Sigmoid colon (tissue), 7 donors: ENCODE data around the gene JAK2. TPM values are rescaled to one million over a fixed set of nuclear protein-coding genes. Genes with fewer than 3 reads are reported as not detected.
"Not testable (repeated sequence)": the region's sequence is repeated elsewhere in the genome, so short reads cannot be mapped to it uniquely, and the experiment has no call there.

ENCODE experiments used
- DNase-seq: peaks from one replicate; pipeline ENCODE4 v3.0.0-alpha.2; 2019
- H3K27ac ChIP-seq, 4 donors: fragments of 200-600 bp; sonication (generic); one replicate each; pipeline ENCODE4 v1.5.1; 2016 to 2019; ENCODE audit warnings: mild to moderate bottlenecking in 1 of 4
- H3K27me3 ChIP-seq, 3 donors: fragments of 200-600 bp; sonication (generic); one replicate each; pipeline ENCODE4 v1.5.1; 2019; ENCODE audit warnings: mild to moderate bottlenecking in 1 of 3
- H3K36me3 ChIP-seq, 4 donors: fragments of 200-600 bp; sonication (generic); one replicate each; pipeline ENCODE4 v1.5.1; 2016 to 2019
- H3K4me1 ChIP-seq, 4 donors: fragments of 200-600 bp; sonication (generic); one replicate each; pipeline ENCODE4 v1.5.1; 2017 to 2019
- H3K4me3 ChIP-seq, 4 donors: fragments of 200-600 bp; sonication (generic); one replicate each; pipeline ENCODE4 v1.5.1; 2017 to 2019; ENCODE audit warnings: mild to moderate bottlenecking in 2 of 4, moderate library complexity in 1 of 4
- H3K9me3 ChIP-seq, 4 donors: fragments of 200-600 bp in 3 of 4; sonication (generic) in 3 of 4; one replicate each; pipeline versions ENCODE4 v1.5.1 to v1.6.1; 2013 to 2019
- EP300 ChIP-seq, 4 donors: sonication (generic); formaldehyde crosslinking; IDR thresholded peaks; one replicate each; pipeline ENCODE4 v1.6.1; 2017; ENCODE audit warnings: antibody characterized with exemption in 4 of 4
- POLR2A ChIP-seq, 2 donors: fragments of 450-650 bp; IDR thresholded peaks; one replicate each; pipeline ENCODE4 v1.6.1; 2016; ENCODE audit warnings: antibody characterized with exemption in 2 of 2, mild to moderate bottlenecking in 2 of 2, moderate library complexity in 2 of 2
- POLR2AphosphoS5 ChIP-seq, 4 donors: sonication (generic); formaldehyde crosslinking; IDR thresholded peaks; one replicate each; pipeline ENCODE4 v1.6.1; 2017; ENCODE audit warnings: antibody characterized with exemption in 4 of 4
- WGBS, 2 donors: extraction: QIAGEN DNeasy Blood & Tissue Kit; methylation state at CpG; one replicate each; pipeline ENCODE4 v1.1.7; 2013; 5-methylcytosine and 5-hydroxymethylcytosine counted together
- intact Hi-C: fragments of 100-400 bp; cut with DNase I; formaldehyde crosslinking; loops from one replicate; pipeline ENCODE4 v1.15.1; 2023
- polyA plus RNA-seq, 3 donors: library from polyadenylated mRNA; stranded (reverse); fragments of 200-250 nt; gene quantifications; one replicate each; pipeline ENCODE4 v1.2.3, GENCODE V29; 2013
- total RNA-seq, 4 donors: library from RNA; depleted of rRNA; stranded (reverse); fragments of >200 nt; gene quantifications; one replicate each; pipeline ENCODE4 v1.1.0, GENCODE V29; 2016
- TF ChIP-seq, protein P1 (sequence below), 4 experiments: fragments of 450-650 bp in 3 of 4; fragments of 200-600 bp in 1 of 4; IDR thresholded peaks; one replicate each; pipeline ENCODE4 v1.5.1; 2016 to 2019; ENCODE audit warnings: antibody characterized with exemption in 4 of 4, mild to moderate bottlenecking in 3 of 4, moderate library complexity in 2 of 4
- donor health status: healthy with polysubstance abuse.
- donor health status: Bipolar disorder and iron deficiency.
- donor health status: healthy.

JAK2 gene
- total and polyA plus RNA-seq, 7 donors: 5.3 to 36.8 (median 28.5) TPM

GRCh38 chr9:5073701-5074100, 88.6 kb downstream of the JAK2 start:
- no peaks in the 10 kb centered on the region for H3K4me1 ChIP-seq
- intact Hi-C loops: no loop called here
- H3K9me3 ChIP-seq: no peaks in the 10 kb centered on the region
- DNase-seq: no peak
- H3K36me3 ChIP-seq: peaks cover 6 to 93% (median 18%) of the 10 kb centered on the region in 4 donors
- no peak overlapping the region for H3K4me3 ChIP-seq
- H3K27ac ChIP-seq: no peak overlapping the region
- H3K27me3 ChIP-seq: no peaks in the 10 kb centered on the region
- WGBS, 2 donors: 88 to 94% methylated on average over 1 of the region's 1 CpG
- no peak for TF ChIP-seq POLR2A (IDR thresholded peaks at IDR 0.05)
- TF ChIP-seq EP300 (IDR thresholded peaks at IDR 0.05): no peak
- TF ChIP-seq, protein P1, sequence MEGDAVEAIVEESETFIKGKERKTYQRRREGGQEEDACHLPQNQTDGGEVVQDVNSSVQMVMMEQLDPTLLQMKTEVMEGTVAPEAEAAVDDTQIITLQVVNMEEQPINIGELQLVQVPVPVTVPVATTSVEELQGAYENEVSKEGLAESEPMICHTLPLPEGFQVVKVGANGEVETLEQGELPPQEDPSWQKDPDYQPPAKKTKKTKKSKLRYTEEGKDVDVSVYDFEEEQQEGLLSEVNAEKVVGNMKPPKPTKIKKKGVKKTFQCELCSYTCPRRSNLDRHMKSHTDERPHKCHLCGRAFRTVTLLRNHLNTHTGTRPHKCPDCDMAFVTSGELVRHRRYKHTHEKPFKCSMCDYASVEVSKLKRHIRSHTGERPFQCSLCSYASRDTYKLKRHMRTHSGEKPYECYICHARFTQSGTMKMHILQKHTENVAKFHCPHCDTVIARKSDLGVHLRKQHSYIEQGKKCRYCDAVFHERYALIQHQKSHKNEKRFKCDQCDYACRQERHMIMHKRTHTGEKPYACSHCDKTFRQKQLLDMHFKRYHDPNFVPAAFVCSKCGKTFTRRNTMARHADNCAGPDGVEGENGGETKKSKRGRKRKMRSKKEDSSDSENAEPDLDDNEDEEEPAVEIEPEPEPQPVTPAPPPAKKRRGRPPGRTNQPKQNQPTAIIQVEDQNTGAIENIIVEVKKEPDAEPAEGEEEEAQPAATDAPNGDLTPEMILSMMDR (IDR thresholded peaks at IDR 0.05): no peak
- no peak for TF ChIP-seq POLR2AphosphoS5 (IDR thresholded peaks at IDR 0.05)

DNA sequence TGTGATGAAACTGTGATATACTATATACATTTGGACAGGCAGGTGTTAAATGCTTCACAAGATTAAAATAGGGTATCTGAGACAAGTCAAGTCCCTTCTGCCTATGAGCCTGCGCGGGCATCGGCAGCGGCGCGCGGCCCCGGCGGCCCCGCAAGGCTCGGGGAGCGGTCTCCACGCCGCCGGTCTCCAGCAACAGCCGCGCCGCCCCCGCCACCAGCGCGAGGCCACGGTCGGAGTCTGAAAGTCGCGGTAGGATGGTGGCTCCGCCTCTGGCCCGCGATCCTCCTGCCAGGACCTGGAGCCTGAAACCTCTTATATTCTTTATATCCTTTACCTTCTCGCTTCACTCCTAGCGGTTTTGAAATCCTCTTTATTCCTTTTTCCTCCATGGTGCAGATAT, 100.9 kb downstream of the JAK2 start:
- 87 to 98% methylated on average over 30 of the region's 30 CpGs for whole genome bisulfite sequencing, 2 donors
- Histone ChIP-seq H3K27ac (no peak overlapping the region), H3K9me3 (no peaks in the 10 kb centered on the region), H3K4me1 (no peaks in the 10 kb centered on the region), H3K4me3 (no peak overlapping the region), H3K36me3 (peaks cover 6 to 62% (median 20%) of the 10 kb centered on the region in 4 donors), H3K27me3 (no peaks in the 10 kb centered on the region)
- TF ChIP-seq POLR2AphosphoS5 (IDR thresholded peaks at IDR 0.05): no peak
- TF ChIP-seq POLR2A (IDR thresholded peaks at IDR 0.05): no peak
- TF ChIP-seq EP300 (IDR thresholded peaks at IDR 0.05): no peak
- TF ChIP-seq, protein P1 (IDR thresholded peaks at IDR 0.05): no peak
- no peak for DNase-seq
- intact Hi-C loops: no loop called here

DNA sequence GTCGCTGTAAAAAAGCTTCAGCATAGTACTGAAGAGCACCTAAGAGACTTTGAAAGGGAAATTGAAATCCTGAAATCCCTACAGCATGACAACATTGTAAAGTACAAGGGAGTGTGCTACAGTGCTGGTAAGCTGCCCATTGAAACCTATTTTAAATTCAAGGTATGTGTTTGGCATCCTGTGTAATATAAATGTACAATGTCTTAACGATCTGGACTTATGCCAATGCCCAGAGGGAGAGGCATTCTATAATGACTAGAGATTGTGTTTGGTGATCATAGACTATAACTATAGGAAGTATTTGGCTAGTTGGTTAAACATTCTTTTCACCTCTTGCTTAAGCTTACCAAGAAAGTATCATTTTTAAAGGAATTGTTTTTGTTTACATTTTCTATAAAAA, 104.7 kb downstream of the JAK2 start:
- WGBS, 2 donors: 21 to 66% methylated on average over 2 of the region's 2 CpGs
- TF ChIP-seq, protein P1 (IDR thresholded peaks at IDR 0.05): no peak
- no peak for TF ChIP-seq POLR2A (IDR thresholded peaks at IDR 0.05)
- no peak for TF ChIP-seq POLR2AphosphoS5 (IDR thresholded peaks at IDR 0.05)
- no peak for TF ChIP-seq EP300 (IDR thresholded peaks at IDR 0.05)
- Histone ChIP-seq H3K4me3 (no peak overlapping the region), H3K4me1 (no peaks in the 10 kb centered on the region), H3K27me3 (no peaks in the 10 kb centered on the region), H3K36me3 (peaks cover 0 to 31% (median 10%) of the 10 kb centered on the region in 4 donors), H3K27ac (no peak overlapping the region), H3K9me3 (no peaks in the 10 kb centered on the region)
- intact Hi-C loops: no loop called here
- no peak for DNase-seq

- 86 to 91% methylated on average over 2 of the region's 2 CpGs for WGBS, 2 donors
- Histone ChIP-seq H3K4me3 (no peak overlapping the region), H3K36me3 (peaks cover 0 to 6% (median under 1%) of the 10 kb centered on the region in 4 donors), H3K9me3 (no peaks in the 10 kb centered on the region), H3K27me3 (no peaks in the 10 kb centered on the region), H3K27ac (no peak overlapping the region), H3K4me1 (no peaks in the 10 kb centered on the region)
- no peak for DNase-seq
- TF ChIP-seq POLR2AphosphoS5 (IDR thresholded peaks at IDR 0.05) (no peak), POLR2A (IDR thresholded peaks at IDR 0.05) (no peak), EP300 (IDR thresholded peaks at IDR 0.05) (no peak)
- TF ChIP-seq, protein P1 (IDR thresholded peaks at IDR 0.05): no peak
- intact Hi-C loops: no loop called here
Measured at GRCh38 chr9:5095795-5096194, 110.7 kb downstream of the JAK2 start.

DNA sequence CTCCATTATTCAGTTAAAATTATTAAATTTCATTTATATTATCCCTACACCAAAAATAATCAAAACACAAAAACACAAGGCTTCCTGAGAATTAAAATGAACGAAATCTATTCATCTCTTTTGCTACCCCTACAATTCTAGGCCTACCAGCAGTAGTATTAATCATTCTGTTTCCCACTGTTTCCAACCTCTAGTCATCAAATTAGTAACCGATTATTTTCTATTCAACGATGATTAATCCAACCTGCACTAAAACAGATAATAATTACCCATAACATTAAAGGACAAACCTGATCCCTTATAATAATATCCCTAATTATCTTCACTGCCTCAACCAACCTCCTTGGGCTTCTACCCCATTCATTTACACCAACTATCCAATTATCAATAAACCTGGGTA, 114.4 kb downstream of the JAK2 start:
- intact Hi-C loops: no loop called here
- peaks cover 0 to 14% (median 5%) of the 10 kb centered on the region in 4 donors for H3K36me3 ChIP-seq
- H3K27me3 ChIP-seq: no peaks in the 10 kb centered on the region
- WGBS, 2 donors: 84 to 98% methylated on average over 3 of the region's 3 CpGs
- H3K4me1 ChIP-seq: no peaks in the 10 kb centered on the region
- DNase-seq: no peak
- no peak overlapping the region for H3K27ac ChIP-seq
- no peaks in the 10 kb centered on the region for H3K9me3 ChIP-seq
- no peak overlapping the region for H3K4me3 ChIP-seq
- TF ChIP-seq POLR2A (IDR thresholded peaks at IDR 0.05) (no peak), EP300 (IDR thresholded peaks at IDR 0.05) (no peak), POLR2AphosphoS5 (IDR thresholded peaks at IDR 0.05) (no peak)
- TF ChIP-seq, protein P1 (IDR thresholded peaks at IDR 0.05): no peak

DNA sequence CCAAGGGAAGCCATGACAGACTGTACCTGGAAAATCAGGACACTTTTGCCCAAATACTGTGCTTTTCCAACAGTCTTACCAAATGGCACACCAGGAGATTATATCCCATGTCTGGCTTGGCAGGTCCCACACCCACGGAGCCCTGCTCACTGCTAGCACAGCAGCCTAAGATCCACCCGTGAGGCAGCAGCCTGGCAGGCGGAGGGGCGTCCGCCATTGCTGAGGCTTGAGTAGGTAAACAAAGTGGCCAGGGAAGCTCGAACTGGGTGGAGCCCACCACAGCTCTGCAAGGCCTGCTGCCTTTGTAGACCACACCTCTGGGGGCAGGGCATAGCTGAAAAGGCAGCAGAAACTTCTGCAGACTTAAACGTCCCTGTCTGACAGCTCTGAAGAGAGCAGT, 116.1 kb downstream of the JAK2 start:
- H3K27me3 ChIP-seq, H3K9me3 ChIP-seq, intact Hi-C loops, H3K27ac ChIP-seq, DNase-seq, H3K4me1 ChIP-seq, H3K4me3 ChIP-seq: not testable (repeated sequence)
- 89 to 97% methylated on average over 7 of the region's 7 CpGs for WGBS, 2 donors
- H3K36me3 ChIP-seq: peaks cover 0 to 14% (median 5%) of the 10 kb centered on the region in 4 donors

DNA sequence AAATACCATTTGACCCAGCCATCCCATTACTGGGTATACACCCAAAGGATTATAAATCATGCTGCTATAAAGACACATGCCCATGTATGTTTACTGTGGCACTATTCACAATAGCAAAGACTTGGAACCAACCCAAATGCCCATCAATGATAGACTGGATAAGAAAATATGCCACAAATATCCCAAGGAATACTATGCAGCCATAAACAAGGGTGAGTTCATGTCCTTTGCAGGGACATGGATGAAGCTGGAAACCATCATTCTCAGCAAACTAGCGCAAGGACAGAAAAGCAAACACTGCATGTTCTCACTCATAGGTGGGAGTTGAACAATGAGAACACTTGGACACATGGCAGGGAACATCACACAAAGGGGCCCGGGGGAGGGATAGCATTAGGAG, 121.4 kb downstream of the JAK2 start:
- DNase-seq, H3K4me1 ChIP-seq, H3K27ac ChIP-seq, H3K4me3 ChIP-seq, H3K27me3 ChIP-seq, H3K9me3 ChIP-seq, intact Hi-C loops: not testable (repeated sequence)
- 100% methylated on average over 2 of the region's 2 CpGs for WGBS, 2 donors
- H3K36me3 ChIP-seq: peaks cover 0 to 12% (median 11%) of the 10 kb centered on the region in 4 donors
